Subcutaneous abdominal adipose tissue (tissue), 5 donors: ENCODE data around the gene KCNMA1.
"Not testable (repeated sequence)": the region's sequence is repeated elsewhere in the genome, so short reads cannot be mapped to it uniquely, and the experiment has no call there.

ENCODE experiments used
- H3K27ac ChIP-seq: one replicate; pipeline ENCODE4 v1.7.0; 2013; ENCODE audit warnings: low read depth, mild to moderate bottlenecking, inconsistent platforms, low read length, moderate library complexity
- H3K27me3 ChIP-seq, 5 donors: one replicate each; pipeline ENCODE4 v1.7.0; 2013; ENCODE audit warnings: low read length in 5 of 5, inconsistent platforms in 1 of 5; ENCODE audit not compliant: control insufficient read depth in 5 of 5, insufficient read depth in 4 of 5
- H3K36me3 ChIP-seq, 5 donors: one replicate each; pipeline ENCODE4 v1.7.0; 2013; ENCODE audit warnings: low read length in 5 of 5; ENCODE audit not compliant: control insufficient read depth in 5 of 5, insufficient read depth in 5 of 5
- H3K4me1 ChIP-seq, 5 donors: one replicate each; pipeline ENCODE4 v1.7.0; 2013; ENCODE audit warnings: low read length in 5 of 5, mild to moderate bottlenecking in 3 of 5, moderate library complexity in 1 of 5; ENCODE audit not compliant: control insufficient read depth in 5 of 5, insufficient read depth in 5 of 5
- H3K4me3 ChIP-seq, 5 donors: one replicate each; pipeline ENCODE4 v1.7.0; 2013; ENCODE audit warnings: low read length in 5 of 5, low read depth in 1 of 5
- H3K9ac ChIP-seq, 5 donors: one replicate each; pipeline ENCODE4 v1.7.0; 2013; ENCODE audit warnings: low read length in 5 of 5, mild to moderate bottlenecking in 4 of 5, moderate library complexity in 3 of 5
- H3K9me3 ChIP-seq, 5 donors: one replicate each; pipeline ENCODE4 v1.7.0; 2013; ENCODE audit warnings: low read length in 5 of 5; ENCODE audit not compliant: control insufficient read depth in 5 of 5
- donor health status: healthy.
- donor health status: healthy.
- donor health status: healthy.
- donor health status: healthy.
- donor health status: healthy.

Gene KCNMA1

GRCh38 chr10:77519791-77520190, 117.8 kb downstream of the KCNMA1 start:
- not testable (repeated sequence) for H3K4me1 ChIP-seq

GRCh38 chr10:77518910-77519274, 118.7 kb downstream of the KCNMA1 start:
- Histone ChIP-seq H3K27me3 (peaks cover 0 to 7% (median 0%) of the 10 kb centered on the region in 5 donors), H3K27ac (no peak overlapping the region), H3K4me3 (no peak overlapping the region), H3K9ac (no peak overlapping the region), H3K36me3 (no peaks in the 10 kb centered on the region), H3K4me1 (no peaks in the 10 kb centered on the region), H3K9me3 (no peaks in the 10 kb centered on the region)

More at GRCh38 chr10:77519791-77520190, 117.8 kb downstream of the KCNMA1 start:
- H3K36me3 ChIP-seq, H3K9ac ChIP-seq, H3K4me3 ChIP-seq, H3K27ac ChIP-seq, H3K9me3 ChIP-seq, H3K27me3 ChIP-seq: not testable (repeated sequence)

GRCh38 chr10:77518241-77518909, 119.2 kb downstream of the KCNMA1 start:
- Histone ChIP-seq H3K36me3 (no peaks in the 10 kb centered on the region), H3K27me3 (peaks cover 0 to 7% (median 0%) of the 10 kb centered on the region in 5 donors), H3K4me1 (no peaks in the 10 kb centered on the region), H3K27ac (no peak overlapping the region), H3K9ac (no peak overlapping the region), H3K4me3 (no peak overlapping the region), H3K9me3 (no peaks in the 10 kb centered on the region)

GRCh38 chr10:77516575-77516974, 121.0 kb downstream of the KCNMA1 start:
- Histone ChIP-seq H3K9ac (no peak overlapping the region), H3K4me3 (no peak overlapping the region), H3K27ac (no peak overlapping the region), H3K4me1 (no peaks in the 10 kb centered on the region), H3K36me3 (no peaks in the 10 kb centered on the region), H3K9me3 (no peaks in the 10 kb centered on the region), H3K27me3 (peaks cover 0 to 7% (median 0%) of the 10 kb centered on the region in 5 donors)

GRCh38 chr10:77514870-77515269, 122.7 kb downstream of the KCNMA1 start:
- H3K4me1 ChIP-seq = no peaks in the 10 kb centered on the region
- H3K9me3 ChIP-seq = no peaks in the 10 kb centered on the region
- no peak overlapping the region for H3K9ac ChIP-seq
- H3K27me3 ChIP-seq = peaks cover 0 to 3% (median 0%) of the 10 kb centered on the region in 5 donors
- H3K36me3 ChIP-seq = no peaks in the 10 kb centered on the region
- H3K27ac ChIP-seq = no peak overlapping the region
- H3K4me3 ChIP-seq = no peak overlapping the region

- Histone ChIP-seq H3K27ac (no peak overlapping the region), H3K9ac (no peak overlapping the region), H3K27me3 (peaks cover 0 to 6% (median 0%) of the 10 kb centered on the region in 5 donors)
Observed at GRCh38 chr10:77513781-77514331, 123.8 kb downstream of the KCNMA1 start.

DNA sequence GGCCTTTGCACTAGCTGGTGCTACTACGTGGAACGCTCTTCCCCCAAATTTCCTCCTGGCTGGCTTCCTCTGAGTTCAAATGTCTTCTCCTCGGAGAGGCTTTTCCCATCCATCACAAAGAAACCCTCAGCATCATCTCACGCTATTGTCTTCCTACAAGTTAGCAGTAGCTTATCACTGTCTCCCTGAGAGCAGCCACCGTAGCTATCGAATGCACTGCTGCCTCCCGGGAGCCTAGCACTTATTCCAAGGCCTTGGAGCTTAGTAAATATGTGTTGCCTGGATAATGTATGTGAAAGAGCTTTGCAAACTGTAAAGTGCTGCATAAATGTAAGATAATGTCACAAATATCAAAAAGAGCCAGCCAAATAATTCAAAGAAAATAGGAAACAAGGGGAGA, 124.4 kb downstream of the KCNMA1 start:
- no peak overlapping the region for H3K9ac ChIP-seq
- H3K27ac ChIP-seq = no peak overlapping the region
- no peaks in the 10 kb centered on the region for H3K36me3 ChIP-seq
- no peaks in the 10 kb centered on the region for H3K9me3 ChIP-seq
- no peak overlapping the region for H3K4me3 ChIP-seq
- no peaks in the 10 kb centered on the region for H3K4me1 ChIP-seq
- peaks cover 0 to 6% (median 0%) of the 10 kb centered on the region in 5 donors for H3K27me3 ChIP-seq

More at GRCh38 chr10:77513781-77514331, 123.8 kb downstream of the KCNMA1 start:
- Histone ChIP-seq H3K36me3 (no peaks in the 10 kb centered on the region), H3K4me1 (no peaks in the 10 kb centered on the region), H3K4me3 (no peak overlapping the region), H3K9me3 (no peaks in the 10 kb centered on the region)

DNA sequence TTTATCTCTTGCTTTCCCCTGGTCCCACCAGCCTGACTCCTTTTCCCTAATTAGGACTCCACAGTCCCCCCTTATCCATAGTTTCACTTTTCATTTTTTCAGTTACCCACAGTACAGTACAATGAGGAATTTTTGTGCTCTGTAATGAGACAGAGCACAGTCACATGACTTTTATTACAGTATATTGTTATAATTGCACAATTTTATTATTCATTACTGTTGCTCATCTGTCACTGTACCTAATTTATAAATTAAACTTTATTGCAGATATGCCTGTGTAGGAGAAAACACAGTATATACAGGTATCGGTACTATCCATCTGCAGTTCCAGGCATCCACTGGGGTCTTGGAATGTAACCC, 125.4 kb downstream of the KCNMA1 start:
- Histone ChIP-seq H3K27me3 (peaks cover 0 to 6% (median 0%) of the 10 kb centered on the region in 5 donors), H3K9me3 (no peaks in the 10 kb centered on the region), H3K27ac (no peak overlapping the region), H3K4me1 (peaks cover 0 to 3% (median 0%) of the 10 kb centered on the region in 5 donors), H3K36me3 (no peaks in the 10 kb centered on the region), H3K9ac (no peak overlapping the region), H3K4me3 (no peak overlapping the region)

GRCh38 chr10:77511498-77512218, 126.0 kb downstream of the KCNMA1 start:
- Histone ChIP-seq H3K27me3 (peaks cover 0 to 6% (median 0%) of the 10 kb centered on the region in 5 donors), H3K27ac (no peak overlapping the region), H3K36me3 (no peaks in the 10 kb centered on the region), H3K9ac (no peak overlapping the region), H3K9me3 (no peaks in the 10 kb centered on the region), H3K4me3 (no peak overlapping the region), H3K4me1 (peaks cover 0 to 3% (median 0%) of the 10 kb centered on the region in 5 donors)

DNA sequence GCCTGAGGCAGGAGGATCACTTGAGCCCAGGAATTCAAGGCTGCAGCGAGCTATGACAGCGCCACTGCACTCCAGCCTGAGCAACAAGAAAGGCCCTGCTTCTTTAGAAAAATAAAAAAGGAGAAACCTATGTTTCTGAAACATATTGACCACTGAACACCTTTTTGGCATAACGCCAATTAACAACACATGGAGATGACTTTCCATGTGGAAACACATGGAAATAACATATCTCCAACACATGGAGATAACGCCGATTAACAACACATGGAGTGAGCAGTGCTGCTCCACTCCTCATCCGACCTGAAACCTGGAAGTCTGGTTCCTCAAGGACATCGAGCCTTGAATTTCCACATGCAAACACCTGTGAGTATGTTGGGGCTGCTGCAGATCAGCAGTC, 126.9 kb downstream of the KCNMA1 start:
- no peak overlapping the region for H3K4me3 ChIP-seq
- H3K27ac ChIP-seq = no peak overlapping the region
- no peaks in the 10 kb centered on the region for H3K9me3 ChIP-seq
- no peak overlapping the region for H3K9ac ChIP-seq
- no peaks in the 10 kb centered on the region for H3K36me3 ChIP-seq
- H3K27me3 ChIP-seq = peaks cover 0 to 6% (median 0%) of the 10 kb centered on the region in 5 donors
- peaks cover 0 to 3% (median 0%) of the 10 kb centered on the region in 5 donors for H3K4me1 ChIP-seq
